ENCODE results near the gene GRIP1. TPM values are rescaled to one million over a fixed set of nuclear protein-coding genes. Genes with fewer than 3 reads are reported as not detected.

GRIP1 gene
- total RNA-seq, 1 experiment from 2014 or later: 0.23 TPM

- no peak overlapping the region for H3K4me3 Mint-ChIP-seq (ENCODE audit: unreplicated experiment)
- ChIA-PET POLR2A (no interaction called here), CTCF (no interaction called here)
- Histone ChIP-seq H3K9me3 (no peaks in the 10 kb centered on the region), H3K36me3 (ENCODE audit: control insufficient read depth, insufficient read depth, low read length) (no peaks in the 10 kb centered on the region), H3K27me3 (replicated peaks; ENCODE audit: control insufficient read depth, insufficient read depth, low read length) (no peaks in the 10 kb centered on the region), H3K4me3 (ENCODE audit: low read depth, low read length) (no peak overlapping the region), H3K4me1 (no peaks in the 10 kb centered on the region)
- peaks cover 26% of the 10 kb centered on the region for H3K27me3 Mint-ChIP-seq (ENCODE audit: insufficient read depth, unreplicated experiment)
- no peak overlapping the region for H3K27ac Mint-ChIP-seq (ENCODE audit: unreplicated experiment)
- intact Hi-C loops (cut with micrococcal nuclease; ENCODE audit: unreplicated experiment): no loop called here
- DNase-seq: no peak
- H3K4me1 Mint-ChIP-seq (ENCODE audit: low read depth, unreplicated experiment): no peaks in the 10 kb centered on the region
- no peaks in the 10 kb centered on the region for H3K9me3 Mint-ChIP-seq (ENCODE audit: unreplicated experiment)
- no peak for TF ChIP-seq CTCF (IDR thresholded peaks at IDR 0.05; ENCODE audit: insufficient read depth in 1 of 2, low read depth in 1 of 2, low read length in 1 of 2, severe bottlenecking in 1 of 2, unreplicated experiment in 1 of 2)
- H3K36me3 Mint-ChIP-seq (ENCODE audit: insufficient read depth, unreplicated experiment): no peaks in the 10 kb centered on the region
- no TSS peak for BruUV-seq (replicated peaks)
Observed at GRCh38 chr12:66453844-66454243, 225.0 kb downstream of the GRIP1 start.

GRCh38 chr12:66453120-66453519 is 225.8 kb downstream of the GRIP1 start:
- Histone ChIP-seq H3K4me3 (ENCODE audit: low read depth, low read length) (no peak overlapping the region), H3K4me1 (no peaks in the 10 kb centered on the region), H3K36me3 (ENCODE audit: control insufficient read depth, insufficient read depth, low read length) (no peaks in the 10 kb centered on the region), H3K9me3 (no peaks in the 10 kb centered on the region), H3K27me3 (replicated peaks; ENCODE audit: control insufficient read depth, insufficient read depth, low read length) (peaks cover 2% of the 10 kb centered on the region)
- intact Hi-C loops (cut with micrococcal nuclease; ENCODE audit: unreplicated experiment): no loop called here
- H3K4me1 Mint-ChIP-seq (ENCODE audit: low read depth, unreplicated experiment): no peaks in the 10 kb centered on the region
- CTCF ChIA-PET: no interaction called here
- no peaks in the 10 kb centered on the region for H3K36me3 Mint-ChIP-seq (ENCODE audit: insufficient read depth, unreplicated experiment)
- no peak overlapping the region for H3K4me3 Mint-ChIP-seq (ENCODE audit: unreplicated experiment)
- no peaks in the 10 kb centered on the region for H3K9me3 Mint-ChIP-seq (ENCODE audit: unreplicated experiment)
- DNase-seq: no peak
- no peak for TF ChIP-seq CTCF (IDR thresholded peaks at IDR 0.05; ENCODE audit: insufficient read depth in 1 of 2, low read depth in 1 of 2, low read length in 1 of 2, severe bottlenecking in 1 of 2, unreplicated experiment in 1 of 2)
- H3K27ac Mint-ChIP-seq (ENCODE audit: unreplicated experiment): no peak overlapping the region
- POLR2A ChIA-PET: no interaction called here
- H3K27me3 Mint-ChIP-seq (ENCODE audit: insufficient read depth, unreplicated experiment): peaks cover 22% of the 10 kb centered on the region
- no TSS peak for BruUV-seq (replicated peaks)

- ChIA-PET CTCF (no interaction called here), POLR2A (interaction anchor here (0.6 kb wide), 1 partner anchor 11 kb away, joined by 5 read pairs; no protein-coding TSS in a partner anchor)
- Histone ChIP-seq H3K4me1 (no peaks in the 10 kb centered on the region), H3K4me3 (ENCODE audit: low read depth, low read length) (no peak overlapping the region), H3K9me3 (no peaks in the 10 kb centered on the region), H3K36me3 (ENCODE audit: control insufficient read depth, insufficient read depth, low read length) (no peaks in the 10 kb centered on the region), H3K27me3 (replicated peaks; ENCODE audit: control insufficient read depth, insufficient read depth, low read length) (peaks cover 2% of the 10 kb centered on the region)
- no peak for TF ChIP-seq CTCF (IDR thresholded peaks at IDR 0.05; ENCODE audit: insufficient read depth in 1 of 2, low read depth in 1 of 2, low read length in 1 of 2, severe bottlenecking in 1 of 2, unreplicated experiment in 1 of 2)
- H3K27me3 Mint-ChIP-seq (ENCODE audit: insufficient read depth, unreplicated experiment): peaks cover 10% of the 10 kb centered on the region
- H3K36me3 Mint-ChIP-seq (ENCODE audit: insufficient read depth, unreplicated experiment): no peaks in the 10 kb centered on the region
- H3K9me3 Mint-ChIP-seq (ENCODE audit: unreplicated experiment): no peaks in the 10 kb centered on the region
- H3K4me1 Mint-ChIP-seq (ENCODE audit: low read depth, unreplicated experiment): no peaks in the 10 kb centered on the region
- no peak overlapping the region for H3K4me3 Mint-ChIP-seq (ENCODE audit: unreplicated experiment)
- BruUV-seq (replicated peaks): no TSS peak
- no peak overlapping the region for H3K27ac Mint-ChIP-seq (ENCODE audit: unreplicated experiment)
- intact Hi-C loops (cut with micrococcal nuclease; ENCODE audit: unreplicated experiment): no loop called here
- DNase-seq: no peak
Observed at GRCh38 chr12:66449531-66449930, 229.3 kb downstream of the GRIP1 start.
